T-cell (primary cell): Measurements from ENCODE around the gene SFTPB. TPM values are rescaled to one million over a fixed set of nuclear protein-coding genes. Genes with fewer than 3 reads are reported as not detected.

ENCODE experiments used
- ATAC-seq, 4 experiments: fragments of 200-7000 bp in 3 of 4; fragments of 150-1000 bp in 1 of 4; cut with Tn5 transposase; replicated peaks in 1 of 4; 1 replicate in 3 of 4; 2 replicates in 1 of 4; pipeline ENCODE4 v1.10.0; 2021; ENCODE audit warnings: moderate library complexity in 3 of 4, mild to moderate bottlenecking in 2 of 4, moderate number of reproducible peaks in 1 of 4
- CTCF ChIA-PET, 2 donors: fragments of 300-600 bp; sonication (Branson Sonifier 250); formaldehyde crosslinking; loops; one replicate each; lab custom pipeline; 2022; ENCODE audit warnings: antibody characterized with exemption in 2 of 2; lab: Charles Lee
- POLR2A ChIA-PET, 2 donors: fragments of 300-600 bp; sonication (Branson Sonifier 250); formaldehyde crosslinking; loops; one replicate each; lab custom pipeline; 2022; ENCODE audit warnings: antibody characterized with exemption in 2 of 2; lab: Charles Lee
- DNase-seq, 35 experiments: peaks; one replicate each; pipeline versions ENCODE4 v3.0.0 to v3.0.0-alpha.2; 2013 to 2023
- H3K27ac ChIP-seq: one replicate; pipeline ENCODE4 v1.5.1; 2013; ENCODE audit warnings: low read length
- H3K27me3 ChIP-seq, 2 experiments: replicated peaks in 1 of 2; 1 replicate in 1 of 2; 2 replicates in 1 of 2; pipeline versions ENCODE4 v1.6.1 to v1.7.0; 2013; ENCODE audit warnings: low read length in 1 of 2, mixed read lengths in 1 of 2; ENCODE audit not compliant: control insufficient read depth in 2 of 2, insufficient read depth in 2 of 2; ENCODE audit errors: extremely low read depth in 1 of 2
- H3K36me3 ChIP-seq, 2 donors: 1 replicate in 1 of 2; 2 replicates in 1 of 2; pipeline versions ENCODE4 v1.6.1 to v1.7.0; 2013; ENCODE audit warnings: low read length in 1 of 2; ENCODE audit not compliant: control insufficient read depth in 2 of 2, insufficient read depth in 1 of 2; ENCODE audit errors: extremely low read depth in 1 of 2
- H3K4me1 ChIP-seq, 2 experiments: 1 replicate in 1 of 2; 2 replicates in 1 of 2; pipeline versions ENCODE4 v1.6.1 to v1.7.0; 2013; ENCODE audit warnings: low read length in 2 of 2, mixed read lengths in 1 of 2; ENCODE audit not compliant: insufficient read depth in 2 of 2, control insufficient read depth in 1 of 2; ENCODE audit errors: extremely low read depth in 1 of 2
- H3K4me3 ChIP-seq, 2 donors: 1 replicate in 1 of 2; 2 replicates in 1 of 2; pipeline versions ENCODE4 v1.5.1 to v1.7.0; 2013; ENCODE audit warnings: mild to moderate bottlenecking in 2 of 2, low read length in 1 of 2, moderate library complexity in 1 of 2; ENCODE audit not compliant: control insufficient read depth in 1 of 2; ENCODE audit errors: extremely low read depth in 1 of 2
- H3K9me3 ChIP-seq: 2 replicates; pipeline ENCODE4 v1.7.0; 2013
- H3K27ac Mint-ChIP-seq, 2 donors: one replicate each; pipeline ENCODE4 v1.8.0; 2020 to 2021; ENCODE audit warnings: mild to moderate bottlenecking in 2 of 2, mixed read lengths in 2 of 2
- H3K27me3 Mint-ChIP-seq, 2 donors: one replicate each; pipeline ENCODE4 v1.8.0; 2021 to 2022; ENCODE audit warnings: mixed read lengths in 2 of 2
- H3K36me3 Mint-ChIP-seq: one replicate; pipeline ENCODE4 v1.8.0; 2021; ENCODE audit warnings: mixed read lengths
- H3K4me1 Mint-ChIP-seq, 3 donors: one replicate each; pipeline ENCODE4 v1.8.0; 2020 to 2022; ENCODE audit warnings: mixed read lengths in 3 of 3, mild to moderate bottlenecking in 1 of 3
- H3K4me3 Mint-ChIP-seq, 3 donors: one replicate each; pipeline ENCODE4 v1.8.0; 2020 to 2022; ENCODE audit warnings: mild to moderate bottlenecking in 3 of 3, mixed read lengths in 3 of 3, moderate library complexity in 3 of 3
- H3K9me3 Mint-ChIP-seq, 3 donors: one replicate each; pipeline ENCODE4 v1.8.0; 2020 to 2022; ENCODE audit warnings: mixed read lengths in 3 of 3
- WGBS: methylation state at CpG from one replicate; pipeline ENCODE4 v1.1.5; 2013; ENCODE audit warnings: missing lambda C conversion rate; ENCODE audit not compliant: insufficient coverage; 5-methylcytosine and 5-hydroxymethylcytosine counted together
- total RNA-seq, 35 experiments: library from RNA in 6 of 35; stranded (reverse) in 6 of 35; fragments of 120-200 nt in 1 of 35; gene quantifications; one replicate each; pipeline versions ENCODE4 v1.2.1 to v1.2.4 and lab custom pipeline; 2013 to 2026

Gene SFTPB
- total RNA-seq, 5 donors from 2014 or later (not counting 1 experiment from before 2014, with no cell fraction given) = 11.6 to 18.6 (median 16.0) TPM; not detected in 2

DNA sequence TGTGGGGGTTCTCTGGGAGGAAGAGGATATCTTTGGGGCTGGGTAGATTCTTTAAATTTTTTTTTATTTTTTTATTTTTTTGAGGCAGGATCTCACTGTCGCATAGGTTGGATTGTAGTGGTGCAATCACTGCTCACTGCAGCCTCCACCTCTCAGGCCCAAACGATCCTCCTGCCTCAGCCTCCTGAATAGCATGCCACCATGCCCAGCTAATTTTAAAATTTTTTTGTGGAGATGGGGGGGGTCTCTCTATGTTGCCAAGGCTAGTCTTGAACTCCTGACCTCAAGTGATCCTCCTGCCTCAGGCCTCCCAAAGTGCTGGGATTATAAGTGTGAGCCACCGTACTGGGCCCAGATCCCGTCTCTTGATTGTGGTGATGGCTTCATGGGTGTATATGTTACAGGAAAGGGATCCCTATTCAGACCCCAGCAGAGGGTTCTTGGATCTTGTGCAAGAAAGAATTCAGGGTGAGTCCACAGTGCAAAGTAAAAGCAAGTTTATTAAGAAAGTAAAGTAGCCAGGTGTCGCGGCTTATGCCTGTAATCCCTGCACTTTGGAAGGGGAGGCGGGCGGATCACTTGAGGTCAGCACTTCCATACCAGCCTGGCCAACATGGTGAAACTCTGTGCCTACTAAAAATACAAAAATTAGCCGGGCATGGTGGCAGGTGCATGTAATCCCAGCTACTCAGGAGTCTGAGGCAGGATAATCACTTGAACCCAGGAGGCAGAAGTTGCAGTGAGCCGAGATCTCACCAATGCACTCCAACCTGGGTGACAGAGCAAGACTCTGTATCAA, 54.1 kb downstream of the SFTPB start:
- no peaks in the 10 kb centered on the region for H3K9me3 Mint-ChIP-seq
- peaks cover 10% of the 10 kb centered on the region for H3K36me3 Mint-ChIP-seq
- ATAC-seq (no peak), DNase-seq (no peak)
- WGBS = 95% methylated on average over 8 of the region's 10 CpGs
- peak overlapping the region; percentile 46 to 72 for H3K27ac Mint-ChIP-seq
- no peak overlapping the region for H3K4me3 ChIP-seq
- CTCF ChIA-PET = no interaction called here
- no peaks in the 10 kb centered on the region for H3K9me3 ChIP-seq
- H3K27me3 ChIP-seq = no peaks in the 10 kb centered on the region
- no peak overlapping the region for H3K4me3 Mint-ChIP-seq
- H3K27me3 Mint-ChIP-seq = no peaks in the 10 kb centered on the region
- POLR2A ChIA-PET = interaction anchor here in 1 of 2 donors (0.5 to 0.6 kb wide), 2 partner anchors 54 to 91 kb away, joined by 3 to 7 read pairs; no protein-coding TSS in a partner anchor
- H3K36me3 ChIP-seq = peaks cover 0 to 7% of the 10 kb centered on the region in 2 donors
- peaks cover 25 to 43% (median 39%) of the 10 kb centered on the region in 3 donors for H3K4me1 Mint-ChIP-seq
- no peak overlapping the region for H3K27ac ChIP-seq
- H3K4me1 ChIP-seq = peaks cover 18 to 55% of the 10 kb centered on the region in 2 experiments

DNA sequence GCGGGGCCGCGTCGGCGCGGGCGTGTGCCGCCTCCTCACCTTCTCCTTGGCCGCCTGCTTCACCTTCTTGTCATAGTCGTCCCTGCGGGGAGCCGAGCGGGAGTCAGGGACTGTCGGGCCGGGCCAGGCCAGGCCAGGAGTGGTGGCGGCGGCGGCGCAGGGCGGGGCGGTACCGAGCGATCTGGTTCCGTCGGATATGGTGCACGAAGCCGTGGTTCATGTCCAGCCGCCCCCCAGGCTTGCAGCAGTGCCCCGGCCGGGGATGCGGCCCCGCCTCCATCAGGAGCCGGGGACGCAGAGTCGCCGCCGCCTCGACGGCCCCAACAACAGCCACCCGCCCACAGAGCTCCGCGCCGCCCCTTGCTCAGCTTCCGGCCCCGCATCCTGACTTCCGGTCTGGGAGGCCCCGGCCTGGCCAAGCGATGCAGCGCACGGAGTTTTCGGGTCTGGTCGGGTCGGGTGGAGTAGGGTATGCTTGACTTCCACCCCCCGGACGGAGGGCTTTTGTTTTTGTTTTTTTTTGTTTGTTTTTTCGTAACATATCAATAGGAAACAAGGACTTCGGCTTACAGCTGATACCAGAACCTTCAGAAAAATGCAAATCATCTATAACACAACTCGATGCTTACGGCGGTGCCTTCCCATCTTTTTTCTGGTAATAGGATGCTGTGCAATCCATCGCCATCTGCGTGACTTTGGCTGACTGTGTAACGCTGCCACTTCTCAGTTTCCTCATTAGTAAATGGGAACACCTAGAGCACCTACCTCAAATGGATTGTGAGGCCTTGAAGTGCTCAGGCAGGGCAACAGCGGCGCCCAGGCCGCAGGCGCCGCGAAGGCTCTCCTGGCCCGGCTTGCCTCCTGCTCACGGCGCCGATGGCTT, 56.1 kb downstream of the SFTPB start, which contains the start of gene C2orf68:
Gene C2orf68, minus strand, starts transcription at position 362 of the 883 bp plus-strand sequence. Its CDS starts 82 bp downstream, at position 280.
- peak within 1 kb of the TSS; percentile 76 for H3K27ac ChIP-seq
- Mint-ChIP-seq H3K4me3 (peak within 1 kb of the TSS; percentile 93 to 98 (median 98)), H3K27me3 (no peaks in the 10 kb centered on the region), H3K27ac (peak within 1 kb of the TSS; percentile 93 to 94), H3K4me1 (peaks cover 23 to 40% (median 38%) of the 10 kb centered on the region in 3 donors), H3K9me3 (no peaks in the 10 kb centered on the region), H3K36me3 (peaks cover 19% of the 10 kb centered on the region)
- peak within 1 kb of the TSS; percentile 59 to 71 for H3K4me3 ChIP-seq
- H3K4me1 ChIP-seq = peaks cover 8 to 40% of the 10 kb centered on the region in 2 experiments
- H3K9me3 ChIP-seq = no peaks in the 10 kb centered on the region
- ChIA-PET CTCF (interaction anchor here (0.5 to 1.3 kb wide), 4 partner anchors 19 to 831 kb away, joined by 3 to 5 read pairs (median 4); no protein-coding TSS in a partner anchor), POLR2A (interaction anchor here (0.6 to 2.4 kb wide), 3 partner anchors 17 to 36 kb away, joined by 3 to 9 read pairs (median 4); partner anchors contain the start of gene RNF181 (in 1 of the 2))
- peak; percentile 56 to 85 (median 74) for DNase-seq
- H3K27me3 ChIP-seq = no peaks in the 10 kb centered on the region
- ATAC-seq = peak; percentile 68 to 74 (median 70)
- 11% methylated on average over 48 of the region's 73 CpGs for WGBS
- peaks cover 3 to 18% of the 10 kb centered on the region in 2 donors for H3K36me3 ChIP-seq

DNA sequence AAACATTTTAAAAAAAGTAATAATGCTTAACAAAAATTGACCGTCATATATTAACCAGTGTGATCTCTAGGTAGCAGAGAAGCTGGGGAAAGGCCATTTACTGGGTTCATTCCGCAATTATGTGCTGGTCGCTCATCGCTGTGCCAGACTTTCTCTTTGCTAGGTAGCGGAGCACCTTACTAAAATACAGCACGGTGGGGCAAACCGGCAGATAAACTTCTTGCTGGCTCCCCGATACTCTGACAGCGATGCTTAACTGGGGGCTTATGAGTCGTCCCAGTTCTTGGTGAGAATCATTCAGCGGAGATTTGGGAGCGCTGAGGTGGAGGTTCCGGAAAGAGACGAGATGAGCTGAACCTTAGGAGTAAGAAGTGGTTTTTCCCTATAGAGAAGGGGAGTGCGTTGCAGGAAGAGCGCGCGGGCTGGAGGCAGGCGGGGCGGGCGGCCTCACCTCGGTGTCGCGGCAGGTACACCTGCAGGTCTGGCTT, 56.7 kb downstream of the SFTPB start:
- ATAC-seq (peak; percentile 23 to 31 (median 28)), DNase-seq (no peak)
- CTCF ChIA-PET = interaction anchor here (0.5 to 1.3 kb wide), 3 partner anchors 20 to 832 kb away, joined by 3 to 5 read pairs (median 3); no protein-coding TSS in a partner anchor
- H3K36me3 ChIP-seq = peaks cover 3 to 18% of the 10 kb centered on the region in 2 donors
- POLR2A ChIA-PET = interaction anchor here (0.7 to 2.4 kb wide), 3 partner anchors 16 to 211 kb away, joined by 3 to 9 read pairs (median 4); partner anchors contain the start of gene RNF181 (in 1 of the 2)
- peak overlapping the region; percentile 59 to 71 for H3K4me3 ChIP-seq
- Mint-ChIP-seq H3K36me3 (peaks cover 19% of the 10 kb centered on the region), H3K4me1 (peaks cover 23 to 38% (median 37%) of the 10 kb centered on the region in 3 donors), H3K27me3 (no peaks in the 10 kb centered on the region), H3K27ac (peak overlapping the region; percentile 93 to 94), H3K4me3 (peak overlapping the region; percentile 93 to 98 (median 98)), H3K9me3 (no peaks in the 10 kb centered on the region)
- 16% methylated on average over 17 of the region's 24 CpGs for WGBS
- peaks cover 6 to 35% of the 10 kb centered on the region in 2 experiments for H3K4me1 ChIP-seq
- no peaks in the 10 kb centered on the region for H3K27me3 ChIP-seq
- peak overlapping the region; percentile 56 for H3K27ac ChIP-seq
- no peaks in the 10 kb centered on the region for H3K9me3 ChIP-seq

Other genes starting within 250 kb of the SFTPB start
- gene SH2D6, start 249.5 kb downstream of the SFTPB start, total RNA-seq = 1 to 10 TPM in 1 of 5 donors, under 1 TPM in 3, not detected in 1; 0.49 to 1.1 (median 0.60) TPM
- 100 to 1,000 TPM; 110 to 184 (median 165) TPM for gene MAT2A, start 129.0 kb downstream of the SFTPB start, total RNA-seq
- gene GGCX, start 106.7 kb downstream of the SFTPB start, total RNA-seq = 10 to 100 TPM; 20.4 to 29.7 (median 25.7) TPM
- gene VAMP8, start 90.6 kb downstream of the SFTPB start, total RNA-seq = 100 to 1,000 TPM in 1 of 5 donors, 10 to 100 TPM in 4; 76.2 to 102 (median 84.5) TPM
- gene VAMP5, start 83.8 kb downstream of the SFTPB start, total RNA-seq = 10 to 100 TPM; 25.0 to 40.1 (median 33.9) TPM
- 10 to 100 TPM; 49.9 to 74.6 (median 64.3) TPM for gene RNF181, start 72.5 kb downstream of the SFTPB start, total RNA-seq
- 10 to 100 TPM in 3 of 5 donors, 1 to 10 TPM in 2; 8.4 to 17.1 (median 16.2) TPM for gene TMEM150A, start 65.5 kb downstream of the SFTPB start, total RNA-seq
- 10 to 100 TPM; 45.3 to 77.9 (median 62.4) TPM for gene C2orf68, start 56.1 kb downstream of the SFTPB start, total RNA-seq
- gene USP39, start 52.0 kb downstream of the SFTPB start, total RNA-seq = 10 to 100 TPM; 48.0 to 68.0 (median 62.1) TPM
- 100 to 1,000 TPM in 1 of 5 donors, 10 to 100 TPM in 4; 17.3 to 377 (median 82.9) TPM for gene GNLY, start 26.2 kb upstream of the SFTPB start, total RNA-seq
- gene ATOH8, start 85.8 kb upstream of the SFTPB start, total RNA-seq = under 1 TPM in 1 of 5 donors, not detected in 4; 0.20 TPM
- 10 to 100 TPM; 22.8 to 56.2 (median 31.9) TPM for gene ST3GAL5, start 220.8 kb upstream of the SFTPB start, total RNA-seq